ENCODE data around the gene KRT84. TPM values are rescaled to one million over a fixed set of nuclear protein-coding genes. Genes with fewer than 3 reads are reported as not detected.

The KRT84 gene
- total and polyA plus RNA-seq, 9 of the 15 experiments (the other 6 are each of a cell fraction or from before 2014, with no cell fraction given), result not detected

DNA sequence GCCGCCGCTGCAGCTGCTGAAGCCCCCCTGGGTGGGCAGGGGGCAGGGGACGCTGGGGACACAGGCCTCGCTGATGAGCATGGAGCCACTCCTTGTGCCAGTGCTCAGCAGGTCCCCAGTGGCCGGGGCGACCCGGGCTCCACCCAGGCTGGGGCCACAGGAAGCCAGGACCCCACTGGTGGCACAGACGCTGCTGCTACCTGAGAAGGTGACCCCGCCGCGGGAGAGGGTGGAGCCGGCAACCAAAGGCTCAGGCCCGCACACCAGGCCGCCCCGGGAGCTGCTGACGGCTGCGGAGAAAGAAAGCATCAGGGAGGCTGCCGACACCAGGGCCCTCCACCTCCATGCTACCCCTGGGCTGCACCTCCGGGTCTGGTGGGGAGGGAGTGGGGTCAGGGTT lies 7.4 kb downstream of the KRT84 start:
- intact Hi-C loops (cut with micrococcal nuclease), result loop anchor here (10.0 kb wide), 1 partner anchor 607 kb away; no protein-coding TSS in a partner anchor
- Histone ChIP-seq H3K27ac (ENCODE audit: extremely low read depth, low read depth, low read length) (no peak overlapping the region), H2AFZ (ENCODE audit: low read depth, low read length) (no peak overlapping the region), H4K20me1 (replicated peaks; ENCODE audit: control insufficient read depth, insufficient read depth, low read length) (no peaks in the 10 kb centered on the region), H3K9ac (ENCODE audit: insufficient read depth in 1 of 2, low read depth in 2 of 2, low read length in 2 of 2) (no peak overlapping the region; a peak in 1 of 4 replicates), H3K27me3 (ENCODE audit: control insufficient read depth in 2 of 2, insufficient read depth in 2 of 2, low read length in 2 of 2) (peaks cover 5 to 47% of the 10 kb centered on the region in 2 experiments; a peak in 4 of 5 replicates), H3K9me1 (ENCODE audit: control insufficient read depth, insufficient read depth, low read length) (no peaks in the 10 kb centered on the region), H3K9me3 (replicated peaks; ENCODE audit: control insufficient read depth, insufficient read depth, low read depth, low read length) (no peaks in the 10 kb centered on the region), H3K4me2 (ENCODE audit: insufficient read depth, low read length) (no peak overlapping the region), H3K4me1 (replicated peaks in 1 of 2; ENCODE audit: control insufficient read depth in 2 of 2, insufficient read depth in 2 of 2, low read length in 2 of 2) (peaks cover 0 to 5% of the 10 kb centered on the region in 2 experiments; a peak in 1 of 5 replicates), H3K4me3 (no peak overlapping the region), H3K36me3 (ENCODE audit: control insufficient read depth, insufficient read depth, low read length) (no peaks in the 10 kb centered on the region), H3K79me2 (ENCODE audit: control insufficient read depth, insufficient read depth, low read length) (no peaks in the 10 kb centered on the region)
- WGBS (ENCODE audit: insufficient coverage, low coverage, missing lambda C conversion rate), result 0% methylated on average over 19 of the region's 19 CpGs
- FAIRE-seq (no peak), DNase-seq (ENCODE audit: extremely low read depth in 1 of 4, low spot score in 3 of 4) (no peak), ATAC-seq (no peak)
- in situ Hi-C loops (cut with MboI), result no loop called here
- CTCF ChIA-PET (ENCODE audit: low intra/inter-chr PET ratio), result no interaction called here
- POLR2A ChIA-PET, result no interaction called here
- no TSS peak for BruUV-seq (replicated peaks)
- TF ChIP-seq NR1H2 (CRISPR knock-in tag; IDR thresholded peaks at IDR 0.05), result no peak
- TF ChIP-seq, protein P1, sequence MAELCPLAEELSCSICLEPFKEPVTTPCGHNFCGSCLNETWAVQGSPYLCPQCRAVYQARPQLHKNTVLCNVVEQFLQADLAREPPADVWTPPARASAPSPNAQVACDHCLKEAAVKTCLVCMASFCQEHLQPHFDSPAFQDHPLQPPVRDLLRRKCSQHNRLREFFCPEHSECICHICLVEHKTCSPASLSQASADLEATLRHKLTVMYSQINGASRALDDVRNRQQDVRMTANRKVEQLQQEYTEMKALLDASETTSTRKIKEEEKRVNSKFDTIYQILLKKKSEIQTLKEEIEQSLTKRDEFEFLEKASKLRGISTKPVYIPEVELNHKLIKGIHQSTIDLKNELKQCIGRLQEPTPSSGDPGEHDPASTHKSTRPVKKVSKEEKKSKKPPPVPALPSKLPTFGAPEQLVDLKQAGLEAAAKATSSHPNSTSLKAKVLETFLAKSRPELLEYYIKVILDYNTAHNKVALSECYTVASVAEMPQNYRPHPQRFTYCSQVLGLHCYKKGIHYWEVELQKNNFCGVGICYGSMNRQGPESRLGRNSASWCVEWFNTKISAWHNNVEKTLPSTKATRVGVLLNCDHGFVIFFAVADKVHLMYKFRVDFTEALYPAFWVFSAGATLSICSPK (IDR thresholded peaks at IDR 0.05; ENCODE audit: borderline replicate concordance), result no peak
- TF ChIP-seq, protein P2, sequence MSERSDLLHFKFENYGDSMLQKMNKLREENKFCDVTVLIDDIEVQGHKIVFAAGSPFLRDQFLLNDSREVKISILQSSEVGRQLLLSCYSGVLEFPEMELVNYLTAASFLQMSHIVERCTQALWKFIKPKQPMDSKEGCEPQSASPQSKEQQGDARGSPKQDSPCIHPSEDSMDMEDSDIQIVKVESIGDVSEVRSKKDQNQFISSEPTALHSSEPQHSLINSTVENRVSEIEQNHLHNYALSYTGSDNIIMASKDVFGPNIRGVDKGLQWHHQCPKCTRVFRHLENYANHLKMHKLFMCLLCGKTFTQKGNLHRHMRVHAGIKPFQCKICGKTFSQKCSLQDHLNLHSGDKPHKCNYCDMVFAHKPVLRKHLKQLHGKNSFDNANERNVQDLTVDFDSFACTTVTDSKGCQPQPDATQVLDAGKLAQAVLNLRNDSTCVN (CRISPR knock-in tag; IDR thresholded peaks at IDR 0.05), result no peak
- TF ChIP-seq PHB (CRISPR knock-in tag; IDR thresholded peaks at IDR 0.05), result no peak
- TF ChIP-seq FOXJ2 (tag; IDR thresholded peaks at IDR 0.05), result no peak
- no peak for TF ChIP-seq CREM (IDR thresholded peaks at IDR 0.05; ENCODE audit: low read depth)
- no peak for TF ChIP-seq RBM17 (IDR thresholded peaks at IDR 0.05; ENCODE audit: borderline replicate concordance, low read depth, low read length)
- TF ChIP-seq SREBF2 (CRISPR knock-in tag; IDR thresholded peaks at IDR 0.05), result no peak
- TF ChIP-seq, protein P3, sequence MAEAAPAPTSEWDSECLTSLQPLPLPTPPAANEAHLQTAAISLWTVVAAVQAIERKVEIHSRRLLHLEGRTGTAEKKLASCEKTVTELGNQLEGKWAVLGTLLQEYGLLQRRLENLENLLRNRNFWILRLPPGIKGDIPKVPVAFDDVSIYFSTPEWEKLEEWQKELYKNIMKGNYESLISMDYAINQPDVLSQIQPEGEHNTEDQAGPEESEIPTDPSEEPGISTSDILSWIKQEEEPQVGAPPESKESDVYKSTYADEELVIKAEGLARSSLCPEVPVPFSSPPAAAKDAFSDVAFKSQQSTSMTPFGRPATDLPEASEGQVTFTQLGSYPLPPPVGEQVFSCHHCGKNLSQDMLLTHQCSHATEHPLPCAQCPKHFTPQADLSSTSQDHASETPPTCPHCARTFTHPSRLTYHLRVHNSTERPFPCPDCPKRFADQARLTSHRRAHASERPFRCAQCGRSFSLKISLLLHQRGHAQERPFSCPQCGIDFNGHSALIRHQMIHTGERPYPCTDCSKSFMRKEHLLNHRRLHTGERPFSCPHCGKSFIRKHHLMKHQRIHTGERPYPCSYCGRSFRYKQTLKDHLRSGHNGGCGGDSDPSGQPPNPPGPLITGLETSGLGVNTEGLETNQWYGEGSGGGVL (CRISPR knock-in tag; IDR thresholded peaks at IDR 0.05), result no peak
- no peak for TF ChIP-seq KLF16 (IDR thresholded peaks at IDR 0.05)
- TF ChIP-seq HMG20B (CRISPR knock-in tag; IDR thresholded peaks at IDR 0.05), result no peak
- TF ChIP-seq POLR2AphosphoS2 (IDR thresholded peaks at IDR 0.05; ENCODE audit: low read length), result no peak
- TF ChIP-seq, protein P4, sequence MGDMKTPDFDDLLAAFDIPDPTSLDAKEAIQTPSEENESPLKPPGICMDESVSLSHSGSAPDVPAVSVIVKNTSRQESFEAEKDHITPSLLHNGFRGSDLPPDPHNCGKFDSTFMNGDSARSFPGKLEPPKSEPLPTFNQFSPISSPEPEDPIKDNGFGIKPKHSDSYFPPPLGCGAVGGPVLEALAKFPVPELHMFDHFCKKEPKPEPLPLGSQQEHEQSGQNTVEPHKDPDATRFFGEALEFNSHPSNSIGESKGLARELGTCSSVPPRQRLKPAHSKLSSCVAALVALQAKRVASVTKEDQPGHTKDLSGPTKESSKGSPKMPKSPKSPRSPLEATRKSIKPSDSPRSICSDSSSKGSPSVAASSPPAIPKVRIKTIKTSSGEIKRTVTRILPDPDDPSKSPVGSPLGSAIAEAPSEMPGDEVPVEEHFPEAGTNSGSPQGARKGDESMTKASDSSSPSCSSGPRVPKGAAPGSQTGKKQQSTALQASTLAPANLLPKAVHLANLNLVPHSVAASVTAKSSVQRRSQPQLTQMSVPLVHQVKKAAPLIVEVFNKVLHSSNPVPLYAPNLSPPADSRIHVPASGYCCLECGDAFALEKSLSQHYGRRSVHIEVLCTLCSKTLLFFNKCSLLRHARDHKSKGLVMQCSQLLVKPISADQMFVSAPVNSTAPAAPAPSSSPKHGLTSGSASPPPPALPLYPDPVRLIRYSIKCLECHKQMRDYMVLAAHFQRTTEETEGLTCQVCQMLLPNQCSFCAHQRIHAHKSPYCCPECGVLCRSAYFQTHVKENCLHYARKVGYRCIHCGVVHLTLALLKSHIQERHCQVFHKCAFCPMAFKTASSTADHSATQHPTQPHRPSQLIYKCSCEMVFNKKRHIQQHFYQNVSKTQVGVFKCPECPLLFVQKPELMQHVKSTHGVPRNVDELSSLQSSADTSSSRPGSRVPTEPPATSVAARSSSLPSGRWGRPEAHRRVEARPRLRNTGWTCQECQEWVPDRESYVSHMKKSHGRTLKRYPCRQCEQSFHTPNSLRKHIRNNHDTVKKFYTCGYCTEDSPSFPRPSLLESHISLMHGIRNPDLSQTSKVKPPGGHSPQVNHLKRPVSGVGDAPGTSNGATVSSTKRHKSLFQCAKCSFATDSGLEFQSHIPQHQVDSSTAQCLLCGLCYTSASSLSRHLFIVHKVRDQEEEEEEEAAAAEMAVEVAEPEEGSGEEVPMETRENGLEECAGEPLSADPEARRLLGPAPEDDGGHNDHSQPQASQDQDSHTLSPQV (IDR thresholded peaks at IDR 0.05), result no peak
- TF ChIP-seq NR4A1 (CRISPR knock-in tag; IDR thresholded peaks at IDR 0.05), result no peak
- TF ChIP-seq NR4A1 (tag; IDR thresholded peaks at IDR 0.05), result no peak
- TF ChIP-seq ZNF274 (IDR thresholded peaks at IDR 0.05; ENCODE audit: borderline replicate concordance, low read depth, low read length), result no peak
